IMR-90 (cell line): ENCODE measurements around the gene FBXL5. TPM values are rescaled to one million over a fixed set of nuclear protein-coding genes. Genes with fewer than 3 reads are reported as not detected.

ENCODE experiments used
- ATAC-seq: fragments of 200-7000 bp; cut with Tn5 transposase; 2 replicates; pipeline ENCODE4 v1.9.1; 2020; ENCODE audit warnings: low read depth, mild to moderate bottlenecking, moderate library complexity
- BruUV-seq: library from RNA; stranded (reverse); fragments of 400-500 nt; replicated peaks from 2 replicates; lab custom pipeline; 2021; lab: Mats Ljungman, UMichigan
- CTCF ChIA-PET: fragments of 300-600 bp; formaldehyde crosslinking; extraction: SDS; loops from one replicate; lab custom pipeline; 2021; ENCODE audit warnings: antibody characterized with exemption; lab: Yijun Ruan, JAX
- POLR2A ChIA-PET: fragments of 300-600 bp; sonication (Branson Sonifier 250); formaldehyde crosslinking; loops from one replicate; lab custom pipeline; 2022; ENCODE audit warnings: antibody characterized with exemption; ENCODE audit not compliant: unreplicated experiment; lab: Charles Lee
- DNase-seq: peaks from one replicate; pipeline ENCODE4 v3.0.0; 2013
- H2AFZ ChIP-seq: replicated peaks from 2 replicates; pipeline ENCODE3; 2013; ENCODE audit warnings: low read length, mild to moderate bottlenecking; ENCODE audit not compliant: poor library complexity
- H2AK5ac ChIP-seq: 2 replicates; pipeline ENCODE4 v1.6.1; 2013; ENCODE audit warnings: low read depth, low read length, inconsistent platforms
- H2AK9ac ChIP-seq: replicated peaks from 2 replicates; pipeline ENCODE3; 2013; ENCODE audit warnings: mild to moderate bottlenecking, low read depth, low read length, moderate library complexity; ENCODE audit not compliant: poor library complexity
- H2BK120ac ChIP-seq: 2 replicates; pipeline ENCODE4 v1.6.1; 2013; ENCODE audit warnings: low read depth, low read length, inconsistent platforms
- H2BK15ac ChIP-seq: 3 replicates; pipeline ENCODE4 v1.6.1; 2013; ENCODE audit warnings: low read depth, low read length, inconsistent platforms
- H2BK20ac ChIP-seq: 2 replicates; pipeline ENCODE4 v1.6.1; 2013; ENCODE audit warnings: low read depth, mild to moderate bottlenecking, inconsistent platforms, low read length, moderate library complexity
- H2BK5ac ChIP-seq: 2 replicates; pipeline ENCODE4 v1.6.1; 2013; ENCODE audit warnings: mild to moderate bottlenecking, low read depth, low read length, inconsistent platforms; ENCODE audit not compliant: poor library complexity, severe bottlenecking
- H3K14ac ChIP-seq: replicated peaks from 2 replicates; pipeline ENCODE4 v1.6.1; 2013; ENCODE audit warnings: low read depth, low read length, inconsistent platforms
- H3K18ac ChIP-seq: 2 replicates; pipeline ENCODE4 v1.6.1; 2013; ENCODE audit warnings: low read depth, low read length, control low read depth
- H3K23ac ChIP-seq: 2 replicates; pipeline ENCODE4 v1.6.1; 2013; ENCODE audit warnings: low read depth, low read length, inconsistent platforms
- H3K27ac ChIP-seq: 2 replicates; pipeline ENCODE4 v1.5.1; 2013; ENCODE audit warnings: mild to moderate bottlenecking, control low read depth, low read length; ENCODE audit not compliant: insufficient read depth
- H3K27me3 ChIP-seq: 2 replicates; pipeline ENCODE4 v1.6.1; 2013; ENCODE audit warnings: low read length; ENCODE audit not compliant: control insufficient read depth, insufficient read depth
- H3K36me3 ChIP-seq: 2 replicates; pipeline ENCODE4 v1.6.1; 2013; ENCODE audit warnings: low read length, mixed read lengths; ENCODE audit not compliant: control insufficient read depth, insufficient read depth
- H3K4ac ChIP-seq: 2 replicates; pipeline ENCODE4 v1.6.1; 2013; ENCODE audit warnings: low read depth, low read length, inconsistent platforms
- H3K4me1 ChIP-seq: 2 replicates; pipeline ENCODE4 v1.6.1; 2013; ENCODE audit warnings: low read length, mixed read lengths; ENCODE audit not compliant: control insufficient read depth, insufficient read depth
- H3K4me2 ChIP-seq: 2 replicates; pipeline ENCODE4 v1.6.1; 2013; ENCODE audit warnings: low read depth, mild to moderate bottlenecking, control low read depth, low read length, moderate library complexity
- H3K4me3 ChIP-seq: 2 replicates; pipeline ENCODE4 v1.5.1; 2013; ENCODE audit warnings: low read depth, mild to moderate bottlenecking, control low read depth, low read length, moderate library complexity; ENCODE audit not compliant: insufficient read depth
- H3K56ac ChIP-seq: 2 replicates; pipeline ENCODE4 v1.6.1; 2013; ENCODE audit warnings: low read length, inconsistent platforms; ENCODE audit not compliant: insufficient read depth; ENCODE audit errors: extremely low read depth
- H3K79me1 ChIP-seq, 2 experiments: 2 replicates each; pipeline ENCODE4 v1.6.1; 2013; ENCODE audit warnings: low read length in 2 of 2, inconsistent platforms in 1 of 2, low read depth in 1 of 2
- H3K9ac ChIP-seq: 2 replicates; pipeline ENCODE4 v1.6.1; 2013; ENCODE audit warnings: low read depth, low read length, control low read depth
- H3K9me1 ChIP-seq: 2 replicates; pipeline ENCODE4 v1.6.1; 2013; ENCODE audit warnings: low read length, inconsistent platforms; ENCODE audit not compliant: insufficient read depth
- H3K9me3 ChIP-seq: 2 replicates; pipeline ENCODE4 v1.6.1; 2013; ENCODE audit warnings: low read length; ENCODE audit not compliant: control insufficient read depth, insufficient read depth
- H4K20me1 ChIP-seq: 2 replicates; pipeline ENCODE4 v1.6.1; 2013; ENCODE audit warnings: low read length, inconsistent platforms; ENCODE audit not compliant: insufficient read depth
- H4K5ac ChIP-seq: 2 replicates; pipeline ENCODE4 v1.6.1; 2013; ENCODE audit warnings: mild to moderate bottlenecking, low read depth, low read length, control low read depth
- H4K8ac ChIP-seq, 2 experiments: 2 replicates each; pipeline ENCODE4 v1.6.1; 2013; ENCODE audit warnings: low read depth in 2 of 2, low read length in 2 of 2, control low read depth in 1 of 2, inconsistent platforms in 1 of 2
- H4K91ac ChIP-seq: 2 replicates; pipeline ENCODE4 v1.6.1; 2013; ENCODE audit warnings: low read depth, low read length, inconsistent platforms; ENCODE audit not compliant: insufficient read depth
- BHLHE40 ChIP-seq: fragments of 150-350 bp; IDR thresholded peaks from 2 replicates; pipeline ENCODE4 v1.6.1; 2016; ENCODE audit warnings: mild to moderate bottlenecking, low read depth, low read length
- CEBPB ChIP-seq: IDR thresholded peaks from 2 replicates; pipeline ENCODE4 v1.6.1; 2012; ENCODE audit warnings: low read depth, low read length, improper control_type of control experiment
- CTCF ChIP-seq: conservative IDR thresholded peaks from 2 replicates; pipeline ENCODE4 v1.5.1; 2012; ENCODE audit warnings: mild to moderate bottlenecking, low read depth, low read length, improper control_type of control experiment
- ELK1 ChIP-seq: fragments of 150-350 bp; IDR thresholded peaks from 2 replicates; pipeline ENCODE4 v1.6.1; 2016; ENCODE audit warnings: low read depth, mild to moderate bottlenecking, low read length, moderate library complexity, borderline replicate concordance
- FOS ChIP-seq: fragments of 150-350 bp; IDR thresholded peaks from 2 replicates; pipeline ENCODE4 v1.6.1; 2016; ENCODE audit warnings: low read depth, low read length
- MAFK ChIP-seq: IDR thresholded peaks from 2 replicates; pipeline ENCODE4 v1.6.1; 2012; ENCODE audit warnings: low read depth, low read length, improper control_type of control experiment
- MAZ ChIP-seq: IDR thresholded peaks from 2 replicates; pipeline ENCODE4 v1.6.1; 2012; ENCODE audit warnings: low read depth, mild to moderate bottlenecking, low read length, improper control_type of control experiment, moderate library complexity, borderline replicate concordance
- MXI1 ChIP-seq: IDR thresholded peaks from 2 replicates; pipeline ENCODE4 v1.6.1; 2012; ENCODE audit warnings: low read depth, mild to moderate bottlenecking, low read length, moderate library complexity, borderline replicate concordance
- NFE2L2 ChIP-seq: fragments of 150-350 bp; IDR thresholded peaks from 2 replicates; pipeline ENCODE4 v1.6.1; 2016; ENCODE audit warnings: low read depth, mild to moderate bottlenecking, low read length
- POLR2A ChIP-seq: IDR thresholded peaks from 2 replicates; pipeline ENCODE4 v1.6.1; 2012; ENCODE audit warnings: mild to moderate bottlenecking, low read depth, low read length
- RAD21 ChIP-seq: IDR thresholded peaks from 2 replicates; pipeline ENCODE4 v1.6.1; 2012; ENCODE audit warnings: low read length, improper control_type of control experiment
- RCOR1 ChIP-seq: IDR thresholded peaks from 2 replicates; pipeline ENCODE4 v1.6.1; 2012; ENCODE audit warnings: mild to moderate bottlenecking, low read length, improper control_type of control experiment; ENCODE audit not compliant: insufficient replicate concordance
- RFX5 ChIP-seq: IDR thresholded peaks from 2 replicates; pipeline ENCODE4 v1.8.0; 2012; ENCODE audit warnings: low read depth, mild to moderate bottlenecking, low read length, moderate library complexity
- USF2 ChIP-seq: fragments of 150-350 bp; IDR thresholded peaks from 2 replicates; pipeline ENCODE4 v1.6.1; 2017; ENCODE audit warnings: mild to moderate bottlenecking, antibody characterized with exemption, low read length, low read depth
- WGBS, 2 experiments: methylation state at CpG; one replicate each; pipeline versions ENCODE4 v1.1.5 to v1.1.7; 2013; ENCODE audit warnings: missing lambda C conversion rate in 2 of 2; ENCODE audit not compliant: insufficient read length in 1 of 2; ENCODE audit errors: extremely low coverage in 2 of 2; 5-methylcytosine and 5-hydroxymethylcytosine counted together
- dilution Hi-C: fragments of 300-500 bp; cut with HindIII; formaldehyde crosslinking; loops from one replicate; pipeline ENCODE4 v1.14.3; 2018; ENCODE audit warnings: low sequenced_read_pairs; ENCODE audit not compliant: unreplicated experiment
- in situ Hi-C: fragments of 300-500 bp; cut with MboI; formaldehyde crosslinking; loops from 3 replicates; pipeline ENCODE4 v1.14.3; 2019; ENCODE audit warnings: low sequenced_read_pairs, inconsistent platforms, mixed read lengths
- intact Hi-C: fragments of 100-400 bp; cut with micrococcal nuclease; formaldehyde crosslinking; loops from 2 replicates; pipeline ENCODE4 v1.10.0; 2022
- polyA plus RNA-seq, 3 experiments: library from polyadenylated mRNA; depleted of rRNA; stranded (reverse); fragments of >200 nt; gene quantifications; 2 replicates each; pipeline ENCODE4 v1.2.3, GENCODE V29; 2012; ENCODE audit warnings: low replicate concordance in 1 of 3
- total RNA-seq: library from RNA; depleted of rRNA; stranded (reverse); fragments of >200 nt; gene quantifications from 2 replicates; pipeline ENCODE4 v1.2.3, GENCODE V29; 2012

The FBXL5 gene
- total and polyA plus RNA-seq, 2 of the 4 experiments (the other 2 are of a cell fraction), result 20.3 to 62.6 TPM

- Histone ChIP-seq H4K8ac (no peak overlapping the region), H3K18ac (0 out of 2 replicates have a peak overlapping the region, but pooled peaks have one; percentile 48), H3K4me2 (peak overlapping the region; percentile 22; the same call in 1 of the 2 replicates), H2BK15ac (no peak overlapping the region), H3K14ac (no peak overlapping the region), H3K56ac (no peak overlapping the region), H3K4ac (no peak overlapping the region), H4K91ac (no peak overlapping the region), H3K9ac (no peak overlapping the region), H3K4me3 (no peak overlapping the region), H4K5ac (0 out of 2 replicates have a peak overlapping the region, but pooled peaks have one; percentile 39), H3K27me3 (no peaks in the 10 kb centered on the region), H3K36me3 (0 out of 2 replicates have a peak, but pooled peaks cover 3% of the 10 kb centered on the region), H2AK9ac (no peak overlapping the region), H3K27ac (no peak overlapping the region), H2AFZ (no peak overlapping the region), H2AK5ac (no peak overlapping the region), H2BK20ac (no peak overlapping the region), H3K9me1 (peaks cover 9% of the 10 kb centered on the region; the same call in 1 of the 2 replicates), H3K79me1 (peaks cover 17 to 48% of the 10 kb centered on the region in 2 experiments; a peak in 3 of 4 replicates), H3K9me3 (no peaks in the 10 kb centered on the region), H2BK120ac (no peak overlapping the region), H3K23ac (peak overlapping the region; percentile 0; the same call in 1 of the 2 replicates), H3K4me1 (peaks cover 5% of the 10 kb centered on the region; the same call in 1 of the 2 replicates), H4K20me1 (no peaks in the 10 kb centered on the region), H2BK5ac (peak overlapping the region; percentile 57)
- in situ Hi-C loops, result no loop called here
- no CpG with 5 or more reads among the region's 1 CpG for WGBS, 2 experiments
- ChIA-PET CTCF (no interaction called here), POLR2A (no interaction called here)
- BruUV-seq, result no TSS peak
- intact Hi-C loops, result no loop called here
- dilution Hi-C loops, result no loop called here
- no peak for DNase-seq
- ATAC-seq, result peak; percentile 70
- TF ChIP-seq RFX5, result no peak
- TF ChIP-seq RAD21, result no peak
- TF ChIP-seq MXI1, result no peak
- TF ChIP-seq NFE2L2, result no peak
- no peak for TF ChIP-seq MAFK
- TF ChIP-seq POLR2A, result no peak
- TF ChIP-seq USF2, result no peak
- no peak for TF ChIP-seq CTCF
- TF ChIP-seq MAZ, result no peak
- TF ChIP-seq CEBPB, result no peak
- no peak for TF ChIP-seq BHLHE40
- no peak for TF ChIP-seq FOS
- TF ChIP-seq RCOR1, result no peak
- no peak for TF ChIP-seq ELK1
Observed at GRCh38 chr4:15668566-15669435, 13.6 kb upstream of the FBXL5 start.
